Activated naive CD8-positive, alpha-beta T cell treated with anti-CD3 and anti-CD28 coated beads, Interleukin-2, amount 10 ng/mL, durations not matched to agents 7 days and 5 days (primary cell): ENCODE measurements around the gene LYPD8. TPM values are rescaled to one million over a fixed set of nuclear protein-coding genes. Genes with fewer than 3 reads are reported as not detected.

Experiments
- ATAC-seq: fragments of 150-1000 bp; cut with Tn5 transposase; one replicate; pipeline ENCODE4 v1.10.0; 2021; ENCODE audit warnings: low read depth, moderate library complexity
- POLR2A ChIA-PET: fragments of 350-600 bp; sonication (Branson Sonifier 250); formaldehyde crosslinking; loops from one replicate; lab custom pipeline; 2021; ENCODE audit warnings: antibody characterized with exemption; lab: Charles Lee
- DNase-seq: peaks from one replicate; pipeline ENCODE4 v3.0.0; 2021
- H3K27ac Mint-ChIP-seq: one replicate; pipeline ENCODE4 v1.8.0; 2022; ENCODE audit warnings: mild to moderate bottlenecking, mixed read lengths
- H3K27me3 Mint-ChIP-seq: one replicate; pipeline ENCODE4 v1.8.0; 2022; ENCODE audit warnings: mild to moderate bottlenecking, moderate library complexity, mixed read lengths
- H3K36me3 Mint-ChIP-seq: one replicate; pipeline ENCODE4 v1.8.0; 2021; ENCODE audit warnings: mild to moderate bottlenecking, mixed read lengths
- H3K4me1 Mint-ChIP-seq: one replicate; pipeline ENCODE4 v1.8.0; 2021; ENCODE audit warnings: mixed read lengths
- H3K4me3 Mint-ChIP-seq: one replicate; pipeline ENCODE4 v1.8.0; 2022; ENCODE audit warnings: mild to moderate bottlenecking, moderate library complexity, mixed read lengths
- H3K9me3 Mint-ChIP-seq: one replicate; pipeline ENCODE4 v1.8.0; 2021; ENCODE audit warnings: mixed read lengths
- total RNA-seq, 2 experiments: library from RNA; stranded (reverse); gene quantifications; one replicate each; pipeline ENCODE4 v1.2.3, GENCODE V29; 2021

LYPD8 gene
- total RNA-seq, 2 experiments from 2014 or later: not detected

GRCh38 chr1:248704606-248705005 lies 51.0 kb downstream of the LYPD8 start:
- Mint-ChIP-seq H3K9me3 (no peaks in the 10 kb centered on the region), H3K27ac (no peak overlapping the region), H3K4me3 (no peak overlapping the region), H3K27me3 (peaks cover 2% of the 10 kb centered on the region), H3K4me1 (no peaks in the 10 kb centered on the region), H3K36me3 (no peaks in the 10 kb centered on the region)
- DNase-seq: no peak
- ATAC-seq: no peak
- POLR2A ChIA-PET: no interaction called here

GRCh38 chr1:248703674-248704073 lies 51.9 kb downstream of the LYPD8 start:
- Mint-ChIP-seq H3K27ac (no peak overlapping the region), H3K9me3 (no peaks in the 10 kb centered on the region), H3K27me3 (peaks cover 2% of the 10 kb centered on the region), H3K36me3 (no peaks in the 10 kb centered on the region), H3K4me1 (no peaks in the 10 kb centered on the region), H3K4me3 (no peak overlapping the region)
- DNase-seq (no peak), ATAC-seq (no peak)
- POLR2A ChIA-PET: no interaction called here

- Mint-ChIP-seq H3K9me3 (no peaks in the 10 kb centered on the region), H3K36me3 (no peaks in the 10 kb centered on the region), H3K4me1 (no peaks in the 10 kb centered on the region), H3K27ac (no peak within 1 kb of the TSS), H3K27me3 (peaks cover 2% of the 10 kb centered on the region), H3K4me3 (no peak within 1 kb of the TSS)
- no peak for ATAC-seq
- POLR2A ChIA-PET: no interaction called here
- DNase-seq: no peak
These were observed 52.8 kb downstream of the LYPD8 start, which contains the start of gene OR14I1 for GRCh38 chr1:248702714-248703113. Gene OR14I1 (minus strand): TSS chr1:248702766.

- ATAC-seq (no peak), DNase-seq (no peak)
- no peaks in the 10 kb centered on the region for H3K27me3 Mint-ChIP-seq
- H3K36me3 Mint-ChIP-seq: no peaks in the 10 kb centered on the region
- H3K4me1 Mint-ChIP-seq: no peaks in the 10 kb centered on the region
- no peaks in the 10 kb centered on the region for H3K9me3 Mint-ChIP-seq
- H3K4me3 Mint-ChIP-seq: no peak overlapping the region
- POLR2A ChIA-PET: no interaction called here
- no peak overlapping the region for H3K27ac Mint-ChIP-seq
These were observed 56.5 kb downstream of the LYPD8 start for GRCh38 chr1:248699099-248699498.

- Mint-ChIP-seq H3K36me3 (no peaks in the 10 kb centered on the region), H3K27ac (no peak overlapping the region), H3K9me3 (no peaks in the 10 kb centered on the region), H3K27me3 (no peaks in the 10 kb centered on the region), H3K4me1 (no peaks in the 10 kb centered on the region), H3K4me3 (no peak overlapping the region)
- DNase-seq (no peak), ATAC-seq (no peak)
- POLR2A ChIA-PET: no interaction called here
These were observed 57.7 kb downstream of the LYPD8 start for GRCh38 chr1:248697907-248698306.

- ATAC-seq: no peak
- H3K9me3 Mint-ChIP-seq: peaks cover 3% of the 10 kb centered on the region
- H3K36me3 Mint-ChIP-seq: peaks cover 2% of the 10 kb centered on the region
- POLR2A ChIA-PET: no interaction called here
- no peaks in the 10 kb centered on the region for H3K4me1 Mint-ChIP-seq
- H3K27me3 Mint-ChIP-seq: no peaks in the 10 kb centered on the region
- DNase-seq: no peak
- no peak overlapping the region for H3K4me3 Mint-ChIP-seq
- H3K27ac Mint-ChIP-seq: no peak overlapping the region
These were observed 58.8 kb downstream of the LYPD8 start for GRCh38 chr1:248696774-248697173.

- no peaks in the 10 kb centered on the region for H3K27me3 Mint-ChIP-seq
- POLR2A ChIA-PET: no interaction called here
- DNase-seq (no peak), ATAC-seq (no peak)
- no peak overlapping the region for H3K4me3 Mint-ChIP-seq
- no peaks in the 10 kb centered on the region for H3K4me1 Mint-ChIP-seq
- H3K9me3 Mint-ChIP-seq: peaks cover 4% of the 10 kb centered on the region
- peaks cover 2% of the 10 kb centered on the region for H3K36me3 Mint-ChIP-seq
- no peak overlapping the region for H3K27ac Mint-ChIP-seq
These were observed 59.3 kb downstream of the LYPD8 start for GRCh38 chr1:248696261-248696660.

GRCh38 chr1:248695451-248696132 lies 60.0 kb downstream of the LYPD8 start:
- DNase-seq (no peak), ATAC-seq (no peak)
- Mint-ChIP-seq H3K4me3 (no peak overlapping the region), H3K27ac (no peak overlapping the region), H3K9me3 (peaks cover 6% of the 10 kb centered on the region), H3K4me1 (no peaks in the 10 kb centered on the region), H3K36me3 (peaks cover 2% of the 10 kb centered on the region), H3K27me3 (no peaks in the 10 kb centered on the region)
- POLR2A ChIA-PET: no interaction called here

GRCh38 chr1:248691567-248692155 lies 63.9 kb downstream of the LYPD8 start:
- H3K36me3 Mint-ChIP-seq: peaks cover 2% of the 10 kb centered on the region
- no peak overlapping the region for H3K27ac Mint-ChIP-seq
- no peaks in the 10 kb centered on the region for H3K27me3 Mint-ChIP-seq
- ATAC-seq: no peak
- H3K9me3 Mint-ChIP-seq: peaks cover 6% of the 10 kb centered on the region
- H3K4me1 Mint-ChIP-seq: peaks cover 1% of the 10 kb centered on the region
- POLR2A ChIA-PET: no interaction called here
- no peak for DNase-seq
- no peak overlapping the region for H3K4me3 Mint-ChIP-seq

Other genes starting within 250 kb of the LYPD8 start
- not detected for gene OR2G6, start 247.7 kb downstream of the LYPD8 start, total RNA-seq
- not detected for gene OR2T29, start 193.0 kb downstream of the LYPD8 start, total RNA-seq
- gene OR2T34, start 181.0 kb downstream of the LYPD8 start, total RNA-seq: not detected
- gene OR2T10, start 158.1 kb downstream of the LYPD8 start, total RNA-seq: not detected
- not detected for gene OR2T11, start 120.7 kb downstream of the LYPD8 start, total RNA-seq
- not detected for gene OR2T35, start 110.5 kb downstream of the LYPD8 start, total RNA-seq
- not detected for gene OR2T27, start 100.2 kb downstream of the LYPD8 start, total RNA-seq
- gene OR14I1, start 53.0 kb downstream of the LYPD8 start, total RNA-seq: not detected
- gene SH3BP5L, start 70.2 kb upstream of the LYPD8 start, total RNA-seq: 10 to 100 TPM; 32.8 to 34.7 TPM
- 10 to 100 TPM; 51.0 to 53.6 TPM for gene ZNF672, start 82.5 kb upstream of the LYPD8 start, total RNA-seq
- 10 to 100 TPM; 58.6 to 70.2 TPM for gene ZNF692, start 103.3 kb upstream of the LYPD8 start, total RNA-seq
- gene PGBD2, start 150.5 kb upstream of the LYPD8 start, total RNA-seq: 10 to 100 TPM in 1 of 2 experiments, 1 to 10 TPM in 1; 9.6 to 10.1 TPM